ENCODE data around the gene CKAP5. TPM values are rescaled to one million over a fixed set of nuclear protein-coding genes. Genes with fewer than 3 reads are reported as not detected.

The CKAP5 gene
- total RNA-seq, 8 experiments from 2014 or later = 37.8 to 127 (median 93.5) TPM

DNA sequence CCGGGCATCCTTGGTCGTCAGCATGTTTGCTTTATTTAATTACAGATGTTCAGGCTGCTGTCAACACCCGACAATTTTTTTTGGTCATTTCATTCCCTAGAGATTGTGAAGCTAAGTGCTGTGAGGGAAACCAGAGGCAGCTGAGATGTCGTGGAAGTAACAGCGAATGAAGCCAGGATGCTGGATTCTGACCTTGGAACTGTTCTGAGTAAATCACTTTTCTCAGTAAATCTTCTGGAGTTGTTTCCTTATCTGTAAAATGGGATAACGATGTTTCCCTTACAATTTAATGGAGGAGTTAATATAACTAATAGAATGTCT, 390 bp upstream of the CKAP5 start:
- H3K4me3 ChIP-seq = peak overlapping the region; percentile 85 to 100 (median 98)
- ATAC-seq (replicated peaks in 6 of 8) = peak; percentile 3 to 34 (median 26)
- in situ Hi-C loops (cut with MboI; ENCODE audit: low pct_unique_long_range_greater_than_20kb in 2 of 9, low sequenced_read_pairs in 9 of 9, unreplicated experiment in 9 of 9) = no loop called here
- H3K4me1 ChIP-seq (replicated peaks in 1 of 2) = peaks cover 5 to 9% of the 10 kb centered on the region in 2 donors
- no peak overlapping the region for H3K27ac ChIP-seq
- 0 to 31% (median 8%) methylated on average over 2 to 6 of the region's 6 CpGs; no CpG with 5 or more reads in 1 of the 10 experiments for WGBS, 10 experiments

GRCh38 chr11:46845440-46845739, 690 bp downstream of the CKAP5 start:
- Histone ChIP-seq H3K4me3 (peak overlapping the region; percentile 85 to 100 (median 98)), H3K4me1 (replicated peaks in 1 of 2) (peaks cover 5 to 9% of the 10 kb centered on the region in 2 donors), H3K27ac (peak overlapping the region; percentile 75 to 89)
- 0 to 2% (median 0%) methylated on average over 1 to 11 of the region's 12 CpGs; no CpG with 5 or more reads in 1 of the 10 experiments for WGBS, 10 experiments
- in situ Hi-C loops (cut with MboI; ENCODE audit: low pct_unique_long_range_greater_than_20kb in 2 of 9, low sequenced_read_pairs in 9 of 9, unreplicated experiment in 9 of 9) = no loop called here
- peak in 2 of 8 experiments; percentile 12 for ATAC-seq (replicated peaks in 6 of 8)

DNA sequence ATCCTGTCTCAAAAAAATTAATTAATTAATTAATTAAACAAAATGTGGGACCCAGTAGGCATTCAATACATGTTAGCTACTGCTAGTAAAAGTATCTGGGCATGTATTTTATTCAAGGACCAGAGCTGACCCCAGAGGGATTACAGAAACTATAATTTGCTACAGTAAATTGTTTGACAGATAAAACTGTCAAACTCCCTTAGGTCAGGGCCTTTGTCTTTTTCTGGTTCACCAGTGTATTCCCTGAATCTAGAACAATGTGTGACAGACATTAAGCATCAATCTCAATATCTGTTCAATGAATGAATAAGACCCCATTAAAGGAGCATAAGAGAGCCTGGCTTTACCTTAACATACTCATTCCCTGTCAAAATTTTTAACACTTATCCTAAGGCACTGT, 6.0 kb downstream of the CKAP5 start:
- peaks cover 3 to 8% of the 10 kb centered on the region in 2 donors for H3K4me1 ChIP-seq (replicated peaks in 1 of 2)
- in situ Hi-C loops (cut with MboI; ENCODE audit: low pct_unique_long_range_greater_than_20kb in 2 of 9, low sequenced_read_pairs in 9 of 9, unreplicated experiment in 9 of 9) = no loop called here
- H3K4me3 ChIP-seq = no peak overlapping the region
- ATAC-seq (replicated peaks in 6 of 8) = no peak
- no peak overlapping the region for H3K27ac ChIP-seq

DNA sequence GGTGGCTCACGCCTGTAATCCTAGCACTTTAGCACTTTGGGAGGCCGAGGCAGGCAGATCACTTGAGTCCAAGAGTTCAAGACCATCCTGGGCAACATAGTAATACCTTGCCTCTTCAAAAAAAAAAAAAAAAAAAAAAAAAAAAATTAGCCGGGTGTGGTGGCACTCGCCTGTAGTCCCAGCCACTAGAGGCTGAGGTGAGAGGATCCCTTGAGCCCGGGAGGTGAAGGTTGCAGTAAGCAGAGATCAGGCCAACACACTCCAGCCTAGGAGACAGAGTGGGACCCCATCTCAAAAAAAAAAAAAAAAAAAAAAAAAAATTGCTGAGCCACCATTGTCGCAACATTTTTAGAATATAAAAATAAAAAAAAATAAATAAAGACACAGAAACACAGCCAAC, 7.6 kb downstream of the CKAP5 start:
- H3K4me1 ChIP-seq (replicated peaks in 1 of 2) = no peaks in the 10 kb centered on the region
- H3K27ac ChIP-seq = no peak overlapping the region
- no peak for ATAC-seq (replicated peaks in 6 of 8)
- no peak overlapping the region for H3K4me3 ChIP-seq
- in situ Hi-C loops (cut with MboI; ENCODE audit: low pct_unique_long_range_greater_than_20kb in 2 of 9, low sequenced_read_pairs in 9 of 9, unreplicated experiment in 9 of 9) = no loop called here
- WGBS, 10 experiments = 60 to 100% (median 96%) methylated on average over 1 to 6 of the region's 6 CpGs

GRCh38 chr11:46837860-46838259, 8.2 kb downstream of the CKAP5 start:
- in situ Hi-C loops (cut with MboI; ENCODE audit: low pct_unique_long_range_greater_than_20kb in 2 of 9, low sequenced_read_pairs in 9 of 9, unreplicated experiment in 9 of 9) = no loop called here
- H3K4me1 ChIP-seq (replicated peaks in 1 of 2) = no peaks in the 10 kb centered on the region
- H3K27ac ChIP-seq = no peak overlapping the region
- no peak for ATAC-seq (replicated peaks in 6 of 8)
- H3K4me3 ChIP-seq = no peak overlapping the region

GRCh38 chr11:46836870-46837269, 9.2 kb downstream of the CKAP5 start:
- Histone ChIP-seq H3K27ac (no peak overlapping the region), H3K4me1 (replicated peaks in 1 of 2) (no peaks in the 10 kb centered on the region), H3K4me3 (no peak overlapping the region)
- in situ Hi-C loops (cut with MboI; ENCODE audit: low pct_unique_long_range_greater_than_20kb in 2 of 9, low sequenced_read_pairs in 9 of 9, unreplicated experiment in 9 of 9) = no loop called here
- no peak for ATAC-seq (replicated peaks in 6 of 8)

GRCh38 chr11:46836431-46836830, 9.6 kb downstream of the CKAP5 start:
- WGBS, 10 experiments = 0 to 100% (median 94%) methylated on average over 1 of the region's 1 CpG; no CpG with 5 or more reads in 4 of the 10 experiments
- ATAC-seq (replicated peaks in 6 of 8) = no peak

GRCh38 chr11:46835897-46836296, 10.2 kb downstream of the CKAP5 start:
- Histone ChIP-seq H3K27ac (no peak overlapping the region), H3K4me3 (no peak overlapping the region), H3K4me1 (replicated peaks in 1 of 2) (no peaks in the 10 kb centered on the region)
- in situ Hi-C loops (cut with MboI; ENCODE audit: low pct_unique_long_range_greater_than_20kb in 2 of 9, low sequenced_read_pairs in 9 of 9, unreplicated experiment in 9 of 9) = no loop called here
- no peak for ATAC-seq (replicated peaks in 6 of 8)
- WGBS, 10 experiments = 55 to 100% (median 74%) methylated on average over 1 to 3 of the region's 3 CpGs

More at GRCh38 chr11:46836431-46836830, 9.6 kb downstream of the CKAP5 start:
- no peak overlapping the region for H3K4me3 ChIP-seq
- H3K4me1 ChIP-seq (replicated peaks in 1 of 2) = no peaks in the 10 kb centered on the region
- in situ Hi-C loops (cut with MboI; ENCODE audit: low pct_unique_long_range_greater_than_20kb in 2 of 9, low sequenced_read_pairs in 9 of 9, unreplicated experiment in 9 of 9) = no loop called here
- H3K27ac ChIP-seq = no peak overlapping the region

DNA sequence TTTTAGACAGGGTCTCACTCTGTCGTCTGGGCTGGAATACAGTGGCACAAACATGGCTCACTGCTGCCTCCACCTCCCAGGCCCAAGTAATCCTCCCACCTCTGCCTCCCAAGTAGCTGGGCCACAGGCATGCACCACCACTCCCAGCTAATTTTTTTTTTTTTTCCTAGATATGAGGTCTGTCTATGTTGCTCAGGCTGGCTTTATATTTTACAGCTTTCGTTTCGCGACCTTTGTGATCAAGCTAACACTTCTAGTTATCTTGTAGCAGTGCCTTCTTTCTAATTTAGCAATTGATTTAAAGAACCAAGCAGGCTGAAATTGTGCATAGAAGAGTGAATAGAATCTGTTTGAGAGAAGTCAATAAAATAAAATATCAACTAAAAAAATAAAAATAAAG, 11.3 kb downstream of the CKAP5 start:
- H3K4me1 ChIP-seq (replicated peaks in 1 of 2) = no peaks in the 10 kb centered on the region
- no peak overlapping the region for H3K27ac ChIP-seq
- H3K4me3 ChIP-seq = no peak overlapping the region
- 91 to 100% (median 99%) methylated on average over 1 to 4 of the region's 4 CpGs; no CpG with 5 or more reads in 2 of the 10 experiments for WGBS, 10 experiments
- in situ Hi-C loops (cut with MboI; ENCODE audit: low pct_unique_long_range_greater_than_20kb in 2 of 9, low sequenced_read_pairs in 9 of 9, unreplicated experiment in 9 of 9) = no loop called here
- no peak for ATAC-seq (replicated peaks in 6 of 8)

GRCh38 chr11:46832511-46833214, 13.4 kb downstream of the CKAP5 start:
- H3K4me3 ChIP-seq = no peak overlapping the region
- WGBS, 10 experiments = 92 to 100% (median 93%) methylated on average over 2 to 4 of the region's 5 CpGs; no CpG with 5 or more reads in 3 of the 10 experiments
- H3K27ac ChIP-seq = no peak overlapping the region

GRCh38 chr11:46827995-46828394, 18.1 kb downstream of the CKAP5 start:
- no peak overlapping the region for H3K27ac ChIP-seq
- H3K4me1 ChIP-seq (replicated peaks in 1 of 2) = peaks cover 7 to 10% of the 10 kb centered on the region in 2 donors
- in situ Hi-C loops (cut with MboI; ENCODE audit: low pct_unique_long_range_greater_than_20kb in 2 of 9, low sequenced_read_pairs in 9 of 9, unreplicated experiment in 9 of 9) = no loop called here
- no peak overlapping the region for H3K4me3 ChIP-seq
- WGBS, 10 experiments = 0 to 100% (median 86%) methylated on average over 1 of the region's 1 CpG; no CpG with 5 or more reads in 4 of the 10 experiments
- no peak for ATAC-seq (replicated peaks in 6 of 8)

More at GRCh38 chr11:46832511-46833214, 13.4 kb downstream of the CKAP5 start:
- H3K4me1 ChIP-seq (replicated peaks in 1 of 2) = no peaks in the 10 kb centered on the region
- no peak for ATAC-seq (replicated peaks in 6 of 8)
- in situ Hi-C loops (cut with MboI; ENCODE audit: low pct_unique_long_range_greater_than_20kb in 2 of 9, low sequenced_read_pairs in 9 of 9, unreplicated experiment in 9 of 9) = no loop called here

DNA sequence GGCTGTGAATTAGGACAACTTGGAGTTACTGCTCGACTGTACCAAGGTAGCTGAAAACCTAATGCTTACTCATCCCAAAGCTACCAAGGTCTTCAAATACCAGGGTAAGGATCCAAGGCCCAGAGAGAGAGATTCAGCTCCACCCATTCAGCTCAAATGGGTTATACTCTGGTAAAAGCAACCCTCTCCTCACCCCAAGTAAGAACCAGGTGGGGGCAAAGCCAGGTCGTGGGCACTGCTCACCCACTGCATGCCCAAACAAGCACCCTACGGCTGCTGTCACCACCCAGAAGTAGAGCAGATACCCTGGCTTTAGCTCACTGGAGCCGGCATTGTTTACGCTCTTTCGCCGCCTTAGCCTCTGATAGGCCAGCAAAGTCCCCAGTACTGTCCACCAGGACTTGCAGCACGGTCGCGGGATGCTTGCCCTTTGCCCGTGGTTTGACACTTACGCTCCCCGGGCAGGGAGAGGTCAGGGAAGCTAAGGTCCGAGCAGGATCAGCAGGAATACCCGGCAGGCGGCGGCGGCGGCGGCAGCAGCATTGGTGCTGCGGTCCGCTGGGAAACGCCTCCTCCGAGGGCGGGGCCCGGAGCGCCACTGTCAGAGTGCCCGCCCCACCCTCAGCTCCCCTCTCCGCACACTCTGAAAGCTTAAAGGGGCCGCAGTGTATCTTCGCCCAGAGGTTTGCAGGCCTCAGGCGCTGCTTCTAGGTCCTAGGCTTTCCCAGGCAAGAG, 19.6 kb downstream of the CKAP5 start:
- Histone ChIP-seq H3K4me3 (peak overlapping the region; percentile 34 to 51 (median 40)), H3K4me1 (replicated peaks in 1 of 2) (peaks cover 7 to 10% of the 10 kb centered on the region in 2 donors), H3K27ac (no peak overlapping the region)
- in situ Hi-C loops (cut with MboI; ENCODE audit: low pct_unique_long_range_greater_than_20kb in 2 of 9, low sequenced_read_pairs in 9 of 9, unreplicated experiment in 9 of 9) = no loop called here
- peak; percentile 96 to 100 (median 100) for ATAC-seq (replicated peaks in 6 of 8)
- 5 to 18% (median 8%) methylated on average over 5 to 16 of the region's 32 CpGs; no CpG with 5 or more reads in 4 of the 10 experiments for WGBS, 10 experiments

GRCh38 chr11:46808799-46809431, 37.2 kb downstream of the CKAP5 start:
- WGBS, 10 experiments = 76 to 100% (median 89%) methylated on average over 1 to 3 of the region's 3 CpGs
- Histone ChIP-seq H3K4me3 (no peak overlapping the region), H3K4me1 (replicated peaks in 1 of 2) (no peaks in the 10 kb centered on the region), H3K27ac (no peak overlapping the region)
- in situ Hi-C loops (cut with MboI; ENCODE audit: low pct_unique_long_range_greater_than_20kb in 2 of 9, low sequenced_read_pairs in 9 of 9, unreplicated experiment in 9 of 9) = no loop called here
- ATAC-seq (replicated peaks in 6 of 8) = peak in 4 of 8 experiments; percentile 18 to 76 (median 65)

All from motor neuron (in vitro differentiated cells).